ENCODE results near the gene CHP1. TPM values are rescaled to one million over a fixed set of nuclear protein-coding genes. Genes with fewer than 3 reads are reported as not detected.

The CHP1 gene
- total RNA-seq, 2 donors from 2014 or later: 85.0 to 86.1 TPM

DNA sequence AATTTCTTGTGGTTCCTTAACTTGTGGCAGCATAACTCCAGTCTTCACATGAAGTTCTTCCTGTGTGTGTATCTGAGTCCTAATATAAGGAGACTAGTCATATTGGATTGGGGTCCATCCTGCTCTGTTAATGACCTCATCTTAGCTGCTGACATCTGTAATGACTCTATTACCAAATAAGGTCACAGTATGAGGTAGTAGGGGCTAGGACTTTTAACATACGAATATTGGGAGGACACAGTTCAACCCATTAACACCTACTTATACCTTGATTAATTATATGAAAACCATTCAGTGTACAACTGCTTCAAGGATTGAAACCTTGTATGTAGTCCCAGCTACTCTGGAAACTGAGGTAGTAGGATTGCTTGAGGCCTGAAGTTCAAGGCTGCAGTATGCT lies 57.4 kb downstream of the CHP1 start:
- Histone ChIP-seq H3K36me3 (ENCODE audit: control insufficient read depth, insufficient read depth, low read length) (peaks cover 59% of the 10 kb centered on the region), H3K4me1 (ENCODE audit: control insufficient read depth, insufficient read depth, low read length) (no peaks in the 10 kb centered on the region), H3K27me3 (ENCODE audit: control insufficient read depth, insufficient read depth, low read length, poor library complexity, severe bottlenecking) (no peaks in the 10 kb centered on the region), H3K9me3 (ENCODE audit: control insufficient read depth, low read length) (peaks cover 12% of the 10 kb centered on the region), H3K9ac (ENCODE audit: extremely low read depth, low read length, poor library complexity, severe bottlenecking) (no peak overlapping the region), H3K4me3 (ENCODE audit: low read length) (no peak overlapping the region), H3K27ac (ENCODE audit: low read depth, low read length) (no peak overlapping the region)
- peak overlapping the region; percentile 74 for H3K27ac Mint-ChIP-seq
- no peak for DNase-seq
- peaks cover 59% of the 10 kb centered on the region for H3K36me3 Mint-ChIP-seq (ENCODE audit: low read depth)
- H3K4me3 Mint-ChIP-seq: no peak overlapping the region
- no peak for TF ChIP-seq CTCF (conservative IDR thresholded peaks at IDR 0.05)
- peaks cover 13% of the 10 kb centered on the region for H3K4me1 Mint-ChIP-seq
- 100% methylated on average over 1 of the region's 1 CpG; no CpG with 5 or more reads in 1 of the 2 experiments for WGBS, 2 experiments (ENCODE audit: insufficient coverage in 1 of 2, insufficient read length in 1 of 2)
- H3K9me3 Mint-ChIP-seq: peaks cover 3% of the 10 kb centered on the region
- no peaks in the 10 kb centered on the region for H3K27me3 Mint-ChIP-seq (ENCODE audit: insufficient read depth)

- DNase-seq: no peak
- H3K4me3 ChIP-seq (ENCODE audit: low read length): no peak overlapping the region
- WGBS, 2 experiments (ENCODE audit: insufficient coverage in 1 of 2, insufficient read length in 1 of 2): 100% methylated on average over 1 of the region's 2 CpGs; no CpG with 5 or more reads in 1 of the 2 experiments
- peaks cover 12% of the 10 kb centered on the region for H3K9me3 ChIP-seq (ENCODE audit: control insufficient read depth, low read length)
- Mint-ChIP-seq H3K36me3 (ENCODE audit: low read depth) (peaks cover 69% of the 10 kb centered on the region), H3K4me1 (peaks cover 13% of the 10 kb centered on the region), H3K4me3 (no peak overlapping the region), H3K27ac (no peak overlapping the region), H3K27me3 (ENCODE audit: insufficient read depth) (no peaks in the 10 kb centered on the region), H3K9me3 (peaks cover 3% of the 10 kb centered on the region)
- TF ChIP-seq CTCF (conservative IDR thresholded peaks at IDR 0.05): no peak
- H3K27me3 ChIP-seq (ENCODE audit: control insufficient read depth, insufficient read depth, low read length, poor library complexity, severe bottlenecking): no peaks in the 10 kb centered on the region
- H3K4me1 ChIP-seq (ENCODE audit: control insufficient read depth, insufficient read depth, low read length): no peaks in the 10 kb centered on the region
- H3K36me3 ChIP-seq (ENCODE audit: control insufficient read depth, insufficient read depth, low read length): peaks cover 70% of the 10 kb centered on the region
- H3K27ac ChIP-seq (ENCODE audit: low read depth, low read length): no peak overlapping the region
- H3K9ac ChIP-seq (ENCODE audit: extremely low read depth, low read length, poor library complexity, severe bottlenecking): no peak overlapping the region
Observed at GRCh38 chr15:41289953-41290352, 58.9 kb downstream of the CHP1 start.

GRCh38 chr15:41291065-41291631 lies 60.1 kb downstream of the CHP1 start:
- no peak for DNase-seq
- Mint-ChIP-seq H3K27ac (no peak overlapping the region), H3K4me1 (peaks cover 5% of the 10 kb centered on the region), H3K4me3 (no peak overlapping the region), H3K9me3 (no peaks in the 10 kb centered on the region), H3K36me3 (ENCODE audit: low read depth) (peaks cover 67% of the 10 kb centered on the region), H3K27me3 (ENCODE audit: insufficient read depth) (no peaks in the 10 kb centered on the region)
- Histone ChIP-seq H3K36me3 (ENCODE audit: control insufficient read depth, insufficient read depth, low read length) (peaks cover 66% of the 10 kb centered on the region), H3K4me1 (ENCODE audit: control insufficient read depth, insufficient read depth, low read length) (no peaks in the 10 kb centered on the region), H3K27ac (ENCODE audit: low read depth, low read length) (no peak overlapping the region), H3K9me3 (ENCODE audit: control insufficient read depth, low read length) (peaks cover 6% of the 10 kb centered on the region), H3K9ac (ENCODE audit: extremely low read depth, low read length, poor library complexity, severe bottlenecking) (no peak overlapping the region), H3K4me3 (ENCODE audit: low read length) (no peak overlapping the region), H3K27me3 (ENCODE audit: control insufficient read depth, insufficient read depth, low read length, poor library complexity, severe bottlenecking) (no peaks in the 10 kb centered on the region)
- no peak for TF ChIP-seq CTCF (conservative IDR thresholded peaks at IDR 0.05)
- WGBS, 2 experiments (ENCODE audit: insufficient coverage in 1 of 2, insufficient read length in 1 of 2): 91 to 96% methylated on average over 4 to 9 of the region's 9 CpGs

Measured in endodermal cell (in vitro differentiated cells).